ENCODE results near the gene FANCE.

FANCE gene

DNA sequence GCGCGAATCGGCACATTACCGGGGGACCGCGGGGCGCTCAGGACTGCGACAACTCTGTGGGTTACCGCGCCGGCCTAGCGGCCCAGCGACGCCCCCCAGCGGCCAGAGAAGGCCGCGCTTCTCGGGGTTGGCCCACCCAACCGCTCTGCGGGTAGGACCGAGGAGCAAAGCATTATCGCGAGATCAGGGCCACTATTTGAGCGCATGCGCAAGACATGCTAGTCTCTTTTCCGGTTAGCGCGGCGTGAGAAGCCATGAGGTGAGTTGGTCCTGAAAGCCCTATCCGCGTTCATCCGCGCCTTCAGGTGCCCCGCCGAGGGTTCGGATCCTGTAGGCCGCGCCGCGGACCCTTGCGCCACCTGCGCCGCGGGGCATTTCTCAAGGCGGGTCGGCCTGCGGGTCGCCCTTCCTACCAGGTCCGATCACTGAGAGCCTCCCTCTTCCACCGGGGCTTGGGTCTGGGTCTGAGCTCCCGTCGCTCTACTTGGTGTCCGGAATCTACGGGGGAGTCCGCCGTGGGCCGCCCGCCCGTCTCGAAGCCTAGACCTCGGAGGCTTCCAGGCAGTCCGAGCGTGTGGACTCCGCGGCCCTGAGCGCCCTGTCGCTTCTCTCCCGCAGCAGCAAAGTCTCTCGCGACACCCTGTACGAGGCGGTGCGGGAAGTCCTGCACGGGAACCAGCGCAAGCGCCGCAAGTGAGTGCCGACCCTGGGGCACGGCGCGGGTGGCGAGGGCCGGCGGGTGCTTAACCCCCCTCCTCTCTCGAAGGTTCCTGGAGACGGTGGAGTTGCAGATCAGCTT is 16.2 kb downstream of the FANCE start, which contains the start of gene RPL10A:
TSS of gene RPL10A (plus strand) at position 221 of the 799 bp plus-strand sequence. CDS start at position 255, 34 bp downstream.
- DNase-seq (ENCODE audit: low read depth in 2 of 2): peak; percentile 93 to 95

DNA sequence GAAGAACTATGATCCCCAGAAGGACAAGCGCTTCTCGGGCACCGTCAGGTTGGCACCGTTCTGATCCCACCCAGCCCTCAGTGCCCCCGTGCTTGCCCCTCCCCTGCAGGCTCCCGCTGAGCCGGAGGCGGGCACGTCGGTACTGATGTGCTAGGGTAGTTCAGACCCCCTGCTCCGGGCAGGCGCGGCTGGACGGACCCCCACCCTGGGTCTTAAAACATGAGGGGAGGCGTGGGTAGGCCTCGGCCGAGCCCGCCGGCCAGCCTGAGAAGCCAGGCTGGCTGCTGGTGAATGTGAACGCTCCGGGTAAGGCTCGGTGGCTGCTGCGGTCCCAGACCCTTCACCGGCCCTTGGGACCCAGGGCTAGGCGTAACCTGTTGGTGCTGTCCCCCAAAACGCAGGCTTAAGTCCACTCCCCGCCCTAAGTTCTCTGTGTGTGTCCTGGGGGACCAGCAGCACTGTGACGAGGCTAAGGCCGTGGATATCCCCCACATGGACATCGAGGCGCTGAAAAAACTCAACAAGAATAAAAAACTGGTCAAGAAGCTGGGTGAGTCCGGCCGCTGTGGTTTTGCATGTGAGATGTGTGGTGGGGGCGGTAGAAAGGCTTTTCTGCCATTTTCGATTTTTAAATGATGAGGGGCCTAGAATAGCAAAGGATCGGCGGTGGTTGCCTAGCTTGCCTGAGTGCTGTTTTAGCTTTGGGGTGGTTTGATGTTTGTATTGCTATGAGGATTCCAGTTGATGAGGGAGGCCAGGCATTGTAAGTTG is 17.0 kb downstream of the FANCE start:
- no peak for DNase-seq (ENCODE audit: low read depth in 2 of 2)

DNA sequence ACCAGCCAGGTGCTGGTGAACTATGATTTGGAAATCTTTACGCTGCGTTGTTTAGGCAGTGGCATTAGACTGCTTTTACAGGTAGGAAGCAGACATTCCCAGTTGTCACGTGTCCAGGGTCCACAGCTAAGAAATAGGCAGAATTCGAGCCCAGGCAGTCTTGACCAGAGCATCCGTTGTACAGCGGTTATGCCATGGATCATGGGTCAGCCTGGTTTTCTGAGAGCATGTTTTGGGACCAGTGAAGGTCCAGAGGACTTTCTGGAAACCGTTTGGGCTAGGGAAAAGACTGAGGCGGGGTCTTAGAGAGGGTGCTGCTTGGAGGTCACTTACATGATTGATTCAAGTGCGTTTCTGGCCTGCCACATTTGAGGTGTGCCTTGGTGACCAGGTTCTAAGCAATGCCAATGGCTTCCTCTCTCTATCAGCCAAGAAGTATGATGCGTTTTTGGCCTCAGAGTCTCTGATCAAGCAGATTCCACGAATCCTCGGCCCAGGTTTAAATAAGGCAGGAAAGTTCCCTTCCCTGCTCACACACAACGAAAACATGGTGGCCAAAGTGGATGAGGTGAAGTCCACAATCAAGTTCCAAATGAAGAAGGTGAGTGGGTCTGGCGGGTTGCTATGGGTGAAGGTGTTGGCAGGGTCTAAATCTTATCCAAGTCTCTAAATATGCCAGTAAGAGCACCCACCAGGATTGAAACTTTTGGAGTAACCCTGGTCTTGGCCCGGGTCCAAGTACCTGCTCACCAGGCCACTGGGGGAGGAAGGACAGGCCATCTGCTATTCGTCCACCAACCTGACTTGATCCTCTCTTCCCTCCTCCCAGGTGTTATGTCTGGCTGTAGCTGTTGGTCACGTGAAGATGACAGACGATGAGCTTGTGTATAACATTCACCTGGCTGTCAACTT is 17.9 kb downstream of the FANCE start:
- DNase-seq (ENCODE audit: low read depth in 2 of 2): no peak

DNA sequence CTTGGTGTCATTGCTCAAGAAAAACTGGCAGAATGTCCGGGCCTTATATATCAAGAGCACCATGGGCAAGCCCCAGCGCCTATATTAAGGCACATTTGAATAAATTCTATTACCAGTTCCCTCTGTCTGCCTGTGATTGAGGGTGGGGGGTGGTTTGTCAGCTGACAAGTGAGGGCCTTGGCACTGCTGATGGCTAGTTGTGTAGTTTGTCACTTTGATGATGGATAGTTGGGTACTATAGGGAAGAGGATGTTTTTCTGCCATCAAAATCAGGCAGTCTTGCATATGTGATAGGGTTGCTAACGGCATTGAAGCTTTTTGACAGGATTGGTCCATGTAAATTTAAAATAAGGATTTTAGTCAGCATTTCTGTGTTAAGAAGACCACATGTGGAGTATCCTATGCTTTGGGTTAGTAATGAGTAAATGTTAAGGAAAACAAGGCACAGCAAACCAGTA is 18.6 kb downstream of the FANCE start:
- no peak for DNase-seq (ENCODE audit: low read depth in 2 of 2)

DNA sequence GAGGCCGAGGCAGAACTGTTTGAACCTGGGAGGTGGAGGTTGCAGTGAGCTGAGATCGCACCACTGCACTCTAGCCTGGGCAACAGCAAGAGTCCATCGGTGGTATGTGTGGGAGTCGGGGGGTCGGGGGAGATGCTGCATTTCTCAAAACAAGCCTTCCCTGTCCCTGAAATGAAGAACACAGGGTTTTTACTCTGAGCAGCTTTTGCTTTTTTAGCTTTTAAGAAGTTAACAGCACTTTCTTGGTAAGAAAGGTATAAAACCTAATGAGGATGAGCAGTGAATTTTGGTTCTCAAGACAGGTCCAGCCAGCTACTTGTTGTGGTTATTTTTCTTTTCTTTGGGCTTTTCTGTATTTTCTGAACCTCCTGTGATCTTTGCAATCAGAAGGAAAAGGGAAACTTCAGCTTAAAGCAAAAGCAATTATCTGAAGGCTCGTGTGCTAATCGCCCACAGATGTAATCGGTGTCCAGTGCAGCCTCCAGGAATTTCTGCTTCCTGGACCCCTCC is 19.8 kb downstream of the FANCE start:
- no peak for DNase-seq (ENCODE audit: low read depth in 2 of 2)

DNA sequence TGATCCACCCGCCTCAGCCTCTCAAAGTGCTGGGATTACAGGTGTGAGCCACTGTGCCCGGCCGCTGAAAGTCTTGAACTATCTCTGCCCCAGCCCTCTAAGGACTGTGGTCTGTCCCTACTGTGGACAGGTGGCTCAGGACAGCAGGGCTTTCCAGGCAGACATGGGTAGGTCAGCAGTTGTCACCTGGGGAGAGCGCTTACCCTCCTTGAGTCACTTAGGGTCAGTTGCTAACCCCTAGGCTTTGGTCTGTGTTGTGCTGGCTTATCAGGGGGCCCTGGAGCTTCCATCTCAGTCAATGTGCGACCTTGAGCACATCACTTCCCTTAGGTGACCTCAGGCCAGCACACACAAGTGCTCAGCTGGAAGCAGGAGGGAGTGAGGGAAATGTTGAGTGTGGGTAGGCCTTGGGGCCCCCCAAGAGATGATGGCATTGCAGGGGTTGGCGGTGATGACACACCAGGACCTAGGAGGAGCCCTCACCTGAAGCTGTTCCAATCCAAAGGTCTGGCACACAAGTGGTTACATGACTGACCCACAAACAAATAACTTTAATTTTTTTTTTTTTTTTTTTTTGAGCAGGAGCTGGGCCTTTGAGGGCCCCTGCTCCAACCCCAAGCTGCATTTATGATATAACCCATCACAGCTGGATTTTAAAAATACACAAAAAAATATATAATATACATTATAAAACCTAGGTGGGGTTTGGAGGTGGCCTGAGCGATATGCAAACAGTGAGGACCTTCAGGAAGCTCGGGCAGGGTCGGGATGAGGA is 21.1 kb downstream of the FANCE start:
- no peak for DNase-seq (ENCODE audit: low read depth in 2 of 2)

DNA sequence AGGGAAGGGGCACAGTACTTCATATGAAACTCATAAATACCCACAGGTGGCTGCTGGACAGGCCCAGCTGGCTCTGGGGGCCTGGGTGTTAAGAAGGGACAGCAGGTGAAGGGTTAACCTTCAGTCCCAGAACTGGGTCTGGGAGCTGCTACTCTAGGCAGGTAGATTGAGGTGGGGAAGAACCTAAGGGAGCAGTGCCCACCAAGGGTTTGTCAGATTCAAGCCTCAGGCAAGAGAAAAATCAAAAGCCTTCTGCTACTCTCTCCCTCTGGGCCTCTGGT is 21.7 kb downstream of the FANCE start:
- no peak for DNase-seq (ENCODE audit: low read depth in 2 of 2)

DNA sequence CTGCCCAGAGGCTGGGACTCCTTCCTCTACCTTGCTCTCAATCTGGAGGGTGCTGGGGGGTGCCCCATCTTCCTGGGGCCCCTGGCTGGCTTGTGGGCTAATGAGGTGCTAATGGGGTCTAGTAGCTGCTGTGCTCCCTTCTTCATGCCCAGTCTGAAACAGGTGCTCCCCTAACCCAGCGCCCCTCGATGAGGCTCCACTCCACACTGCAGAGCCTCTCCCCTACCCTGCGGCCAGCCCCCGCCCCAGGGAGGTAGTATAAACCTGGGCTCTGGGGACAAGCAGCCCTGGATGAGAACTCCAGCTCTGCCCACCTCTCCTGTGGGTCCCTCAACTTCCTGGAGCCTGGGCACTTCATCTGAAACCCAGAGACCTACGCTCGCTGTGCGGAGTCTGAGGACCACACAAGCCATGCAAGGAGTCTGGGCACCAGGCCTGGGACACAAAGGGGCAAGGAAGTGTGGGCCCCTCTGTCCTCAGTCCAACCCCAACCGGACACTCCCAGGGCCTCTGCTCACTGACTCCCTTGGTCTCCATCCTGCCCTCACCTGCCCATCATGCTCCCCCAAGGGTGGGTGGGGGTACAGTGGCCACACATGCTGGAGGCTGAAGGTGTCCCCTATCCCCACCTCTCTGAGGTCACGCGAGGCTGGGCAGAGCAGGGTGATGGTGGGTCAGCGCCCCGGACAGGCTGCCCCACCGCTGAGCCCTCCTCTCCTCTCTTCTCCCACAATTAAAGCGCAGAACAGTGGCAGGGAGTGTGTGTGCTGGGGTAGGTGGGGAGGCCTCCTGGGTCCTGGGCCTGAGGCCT is 22.2 kb downstream of the FANCE start:
- DNase-seq (ENCODE audit: low read depth in 2 of 2): no peak

DNA sequence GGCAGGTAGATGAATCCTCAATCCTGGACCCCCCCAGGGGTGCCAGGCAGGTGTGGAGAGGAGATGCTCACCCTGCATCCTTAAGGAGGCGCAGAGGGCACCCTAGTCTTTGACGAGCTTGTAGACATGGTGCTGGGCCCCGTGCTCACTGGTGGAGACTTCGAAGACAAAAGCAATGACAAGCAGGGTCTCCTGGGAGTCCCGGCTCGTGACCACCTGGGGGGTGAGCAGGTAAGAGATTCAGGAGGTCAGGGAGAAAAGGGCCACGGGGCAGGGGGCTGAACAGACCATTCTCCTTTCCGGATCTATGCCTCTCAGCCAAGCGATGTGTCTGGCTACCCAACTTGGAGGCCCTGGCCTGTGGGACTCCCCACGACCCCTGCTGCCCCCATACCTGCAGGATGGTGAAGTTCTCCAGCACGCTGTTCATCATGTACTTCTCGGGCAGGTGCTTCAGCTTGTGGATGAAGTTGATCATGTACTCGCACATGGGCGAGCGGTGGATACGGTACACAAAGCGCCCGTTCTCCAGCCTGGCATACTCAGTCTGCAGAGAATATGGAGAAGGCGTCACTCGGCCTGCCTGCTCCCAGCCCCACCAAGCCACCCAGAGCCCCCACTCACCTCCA is 22.9 kb downstream of the FANCE start:
- DNase-seq (ENCODE audit: low read depth in 2 of 2): no peak

DNA sequence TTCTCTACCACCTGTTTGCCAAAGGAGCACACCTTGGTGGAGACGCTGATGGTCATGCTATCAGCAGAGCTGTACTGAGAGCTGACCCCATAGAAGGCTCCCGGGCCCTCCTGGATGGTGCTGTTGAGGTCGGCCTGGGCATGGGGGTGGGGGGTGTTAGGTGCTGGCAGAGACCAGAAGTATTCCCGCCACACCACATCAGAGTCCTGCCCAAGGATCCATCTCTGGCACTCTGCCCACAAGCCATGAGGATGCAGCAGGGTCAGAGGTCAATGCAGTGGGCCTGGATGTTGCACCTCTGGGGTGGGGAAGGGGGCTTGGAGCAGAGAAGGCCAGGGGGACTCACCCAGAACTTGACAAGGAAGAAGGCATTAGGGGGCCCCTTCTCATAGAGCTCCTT is 23.4 kb downstream of the FANCE start:
- DNase-seq (ENCODE audit: low read depth in 2 of 2): no peak

DNA sequence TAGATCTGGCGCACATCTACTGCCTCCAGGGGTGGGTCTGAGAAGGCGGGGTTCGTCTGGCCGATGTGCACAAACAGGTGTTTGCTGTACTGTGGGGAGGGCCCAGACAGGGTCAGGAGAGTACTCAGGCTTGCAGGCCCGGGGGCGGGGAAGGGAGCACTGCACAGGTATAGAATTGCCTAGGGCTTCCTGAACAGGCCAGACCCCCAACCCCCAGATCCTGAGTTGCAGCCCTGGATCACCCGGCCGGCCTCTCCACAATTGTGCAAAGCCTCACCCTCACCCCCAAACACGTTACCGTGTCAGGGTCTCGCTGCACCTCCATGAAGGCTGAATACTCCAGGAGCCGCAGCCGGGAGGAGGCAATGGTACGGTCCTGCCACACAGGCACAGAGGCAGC is 23.9 kb downstream of the FANCE start:
- DNase-seq (ENCODE audit: low read depth in 2 of 2): no peak

DNA sequence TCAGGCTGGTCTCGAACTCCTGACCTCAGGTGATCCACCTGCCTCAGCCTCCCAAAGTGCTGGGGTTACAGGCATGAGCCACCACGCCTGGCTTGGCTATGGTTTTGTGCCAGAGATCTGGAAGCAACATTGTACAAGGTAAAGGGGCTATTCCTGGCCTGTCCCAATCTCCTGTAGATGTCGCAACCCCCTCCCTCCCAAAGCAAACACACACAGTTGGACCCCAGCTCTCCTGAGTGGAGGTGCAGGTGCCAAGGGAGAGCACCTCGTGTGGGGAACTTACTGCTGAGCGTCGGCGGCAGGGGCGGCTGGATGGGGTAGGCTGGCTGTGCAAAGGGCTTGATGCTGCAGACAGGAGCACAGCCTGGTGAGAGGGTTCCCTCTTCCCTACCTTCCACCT is 24.9 kb downstream of the FANCE start:
- DNase-seq (ENCODE audit: low read depth in 2 of 2): no peak

DNA sequence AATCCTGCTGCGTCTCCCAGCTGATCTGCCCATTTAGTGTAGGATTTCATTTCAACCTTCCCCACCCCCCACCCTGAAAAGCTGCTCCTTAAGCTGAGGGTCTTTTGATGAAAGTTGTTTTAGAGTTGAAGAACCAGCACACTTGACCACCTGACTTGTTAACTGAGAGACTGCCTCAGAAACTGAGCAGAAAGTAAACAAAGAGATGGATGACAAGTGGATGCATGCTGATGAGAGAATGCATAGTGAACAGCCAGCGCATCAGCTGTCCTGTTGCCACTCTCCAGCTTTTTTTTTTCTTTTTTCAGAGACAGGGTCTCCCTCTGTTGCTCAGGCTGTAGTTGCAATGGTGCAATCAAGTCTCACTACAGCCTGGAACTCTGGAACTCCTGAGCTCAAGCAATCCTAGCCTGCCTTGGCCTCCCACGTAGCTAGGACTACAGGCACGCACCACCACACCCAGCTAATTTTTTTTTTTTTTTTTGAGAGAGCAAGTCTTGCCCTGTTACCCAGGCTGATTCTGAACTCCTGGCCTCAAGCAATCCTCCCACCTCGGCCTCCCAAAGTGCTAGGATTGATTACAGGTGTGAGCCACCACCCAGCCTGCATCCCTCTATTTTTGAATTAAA is 25.5 kb downstream of the FANCE start:
- no peak for DNase-seq (ENCODE audit: low read depth in 2 of 2)

DNA sequence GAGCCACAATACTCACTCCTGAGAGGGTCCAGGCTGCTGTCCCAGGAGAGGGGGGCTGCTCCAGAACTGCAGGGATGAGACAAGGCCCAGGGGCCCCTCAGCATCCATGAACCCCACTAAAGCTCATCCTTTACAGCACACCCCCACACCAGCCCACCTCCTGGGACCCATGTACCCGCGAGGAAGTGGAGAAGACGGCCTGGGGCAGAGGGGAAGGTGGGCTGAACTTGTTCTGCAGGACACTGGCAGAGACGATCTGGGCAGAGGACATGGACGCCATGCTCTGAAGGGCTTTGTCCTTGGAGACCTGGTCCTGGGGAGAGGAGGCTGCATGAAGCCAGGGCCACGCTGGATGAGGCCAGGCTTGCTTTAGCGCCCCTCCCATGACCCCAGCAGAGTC is 26.1 kb downstream of the FANCE start:
- no peak for DNase-seq (ENCODE audit: low read depth in 2 of 2)

DNA sequence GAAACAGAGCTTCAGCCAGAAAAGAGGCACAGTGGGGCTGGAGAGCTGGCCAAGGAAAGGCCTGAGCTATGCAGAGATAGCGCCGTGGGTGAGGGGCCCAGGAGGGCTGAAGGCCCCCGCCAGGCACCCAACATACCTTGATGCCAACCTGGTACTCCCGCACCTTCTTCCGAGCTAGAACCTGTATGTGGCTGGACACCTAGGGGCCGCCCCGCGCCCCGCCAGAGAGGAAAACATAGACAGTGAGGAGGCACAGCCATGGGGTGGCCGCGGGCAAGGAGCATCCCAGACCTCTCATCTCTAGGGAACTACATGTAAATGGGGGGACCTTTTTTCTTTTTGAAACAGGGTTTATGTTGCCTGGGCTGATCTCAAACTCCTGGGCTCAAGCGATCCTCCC is 28.0 kb downstream of the FANCE start:
- no peak for DNase-seq (ENCODE audit: low read depth in 2 of 2)

DNA sequence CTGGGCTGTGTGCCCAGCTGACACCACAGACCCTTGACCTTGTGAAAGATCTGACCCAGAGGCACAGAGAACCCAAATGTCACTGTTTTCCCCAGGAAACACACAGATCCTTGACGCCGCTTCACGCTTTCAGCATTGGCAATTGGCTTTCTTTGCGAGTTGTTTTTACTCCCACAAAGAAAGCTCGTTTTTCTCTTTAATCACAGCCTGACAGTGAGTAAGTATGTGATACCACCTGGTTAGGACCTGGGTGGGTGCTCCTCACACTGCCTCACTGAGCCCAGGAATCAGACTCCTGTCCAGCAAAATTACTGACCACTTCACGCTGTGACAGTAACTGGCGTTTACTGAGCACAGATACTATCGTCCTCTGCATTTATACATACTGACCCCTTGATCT is 29.1 kb downstream of the FANCE start:
- no peak for DNase-seq (ENCODE audit: low read depth in 2 of 2)

DNA sequence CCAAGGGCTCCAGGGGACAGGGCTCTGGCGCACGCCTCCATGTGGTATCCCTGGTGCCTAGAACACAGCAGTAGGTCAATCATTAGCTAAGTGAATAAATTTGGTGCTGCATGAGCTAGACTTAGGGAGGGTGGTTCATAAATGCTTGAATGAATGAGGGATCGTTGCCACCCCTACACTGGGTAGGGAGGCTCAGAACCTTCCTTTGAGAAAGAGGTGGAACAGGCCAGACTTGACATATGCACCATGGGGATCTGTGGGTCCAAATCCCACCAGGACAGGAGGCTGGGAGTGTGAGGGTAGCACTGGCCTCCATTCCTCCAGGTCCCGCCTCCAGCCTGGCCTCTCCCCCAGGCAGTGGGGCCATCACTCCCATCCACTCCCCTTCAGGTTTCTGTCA is 30.9 kb downstream of the FANCE start:
- no peak for DNase-seq (ENCODE audit: low read depth in 2 of 2)

DNA sequence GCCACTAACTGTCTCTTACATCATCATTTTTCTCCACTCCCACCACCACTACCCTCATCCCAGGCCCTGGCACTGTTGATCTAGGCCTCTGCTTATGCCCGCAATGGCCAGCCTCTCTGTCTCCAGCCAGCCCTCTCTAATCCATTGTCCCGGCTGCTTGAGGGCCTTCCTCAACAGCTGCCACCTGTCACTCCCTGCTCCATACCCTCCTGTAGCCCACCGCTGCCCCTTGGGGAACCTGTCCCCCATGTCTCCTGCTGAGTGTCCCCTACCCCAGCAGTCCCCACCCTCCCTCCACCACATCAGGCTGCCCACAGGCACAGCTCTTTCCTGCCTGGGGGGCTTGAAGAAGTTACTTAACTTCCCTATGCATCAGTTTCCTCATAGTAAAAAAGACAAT is 31.4 kb downstream of the FANCE start:
- no peak for DNase-seq (ENCODE audit: low read depth in 2 of 2)

DNA sequence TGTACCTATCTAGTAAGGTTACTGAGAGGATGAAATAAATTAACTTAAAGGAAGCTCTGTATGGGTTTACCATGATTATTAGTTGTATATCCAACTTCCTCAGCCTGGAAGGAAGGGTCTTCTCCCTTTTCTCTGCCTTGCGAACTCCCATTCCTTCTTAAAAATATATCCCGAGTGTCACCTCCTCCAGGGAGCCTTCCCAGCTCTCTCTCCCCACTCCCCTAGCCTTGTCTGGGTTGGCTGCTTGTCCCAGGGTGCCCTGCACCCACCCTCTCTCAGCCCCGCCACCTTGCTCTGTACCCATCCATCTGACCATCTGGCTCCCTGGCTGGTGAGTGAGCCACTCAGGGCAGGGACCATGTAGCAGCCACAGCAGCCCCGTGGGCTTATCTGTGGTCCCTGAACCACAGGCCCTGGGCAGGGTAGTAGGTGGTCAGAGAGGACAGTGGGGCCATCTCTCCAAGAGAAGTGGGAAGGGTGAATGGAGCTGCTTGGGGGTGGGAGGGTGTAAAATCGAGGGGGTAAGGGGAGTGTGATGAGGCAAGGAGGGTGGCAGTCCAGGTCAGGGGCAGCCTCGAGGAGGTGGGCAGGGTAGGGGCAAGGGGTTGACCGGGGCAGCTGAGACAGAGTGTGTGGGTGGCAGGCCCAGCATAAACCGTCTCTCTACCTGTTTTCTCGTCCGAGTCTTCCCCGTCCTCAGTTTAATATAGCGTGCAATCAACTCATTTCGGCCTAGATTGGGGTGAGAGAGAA is 31.9 kb downstream of the FANCE start:
- DNase-seq (ENCODE audit: low read depth in 2 of 2): no peak

All from stimulated activated CD4-positive, alpha-beta T cell treated with anti-CD3 and anti-CD28 coated beads, Interleukin-15, amount 100 ng/mL, for 48 hours (primary cell).